GM12864 (cell line): ENCODE measurements around the gene GPAM.

ENCODE experiments used
- DNase-seq: peaks from one replicate; pipeline ENCODE4 v3.0.0-alpha.2; 2011; ENCODE audit warnings: low read depth
- H3K4me3 ChIP-seq: 2 replicates; pipeline ENCODE4 v1.5.1; 2011; ENCODE audit warnings: mild to moderate bottlenecking, low read depth, low read length, control low read depth
- TF ChIP-seq, protein P1 (sequence below): IDR thresholded peaks from 2 replicates; pipeline ENCODE4 v1.5.1; 2011; ENCODE audit warnings: low read depth, mild to moderate bottlenecking, moderate library complexity, low read length, control low read depth, inconsistent platforms; ENCODE audit errors: missing control alignments

GPAM gene

DNA sequence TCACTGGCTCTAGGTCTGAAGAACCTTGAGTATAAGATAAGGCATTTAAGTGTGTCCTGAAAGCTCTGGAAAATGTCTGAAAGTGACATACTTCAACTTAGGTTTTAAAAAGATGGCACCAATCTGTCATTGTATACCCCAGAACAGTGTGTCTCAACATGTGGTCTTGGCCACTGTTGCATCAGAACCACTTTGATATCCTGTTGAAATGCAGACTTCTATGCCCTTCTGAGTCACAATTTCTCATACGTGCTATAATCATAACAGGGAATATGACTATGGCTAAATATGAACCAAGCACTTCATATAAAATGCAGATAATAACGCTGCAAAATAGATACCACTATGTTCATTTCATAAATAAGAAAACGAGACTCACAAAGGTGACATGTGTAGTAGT is 38.0 kb upstream of the GPAM start:
- H3K4me3 ChIP-seq, result no peak overlapping the region
- no peak for DNase-seq
- TF ChIP-seq, protein P1, sequence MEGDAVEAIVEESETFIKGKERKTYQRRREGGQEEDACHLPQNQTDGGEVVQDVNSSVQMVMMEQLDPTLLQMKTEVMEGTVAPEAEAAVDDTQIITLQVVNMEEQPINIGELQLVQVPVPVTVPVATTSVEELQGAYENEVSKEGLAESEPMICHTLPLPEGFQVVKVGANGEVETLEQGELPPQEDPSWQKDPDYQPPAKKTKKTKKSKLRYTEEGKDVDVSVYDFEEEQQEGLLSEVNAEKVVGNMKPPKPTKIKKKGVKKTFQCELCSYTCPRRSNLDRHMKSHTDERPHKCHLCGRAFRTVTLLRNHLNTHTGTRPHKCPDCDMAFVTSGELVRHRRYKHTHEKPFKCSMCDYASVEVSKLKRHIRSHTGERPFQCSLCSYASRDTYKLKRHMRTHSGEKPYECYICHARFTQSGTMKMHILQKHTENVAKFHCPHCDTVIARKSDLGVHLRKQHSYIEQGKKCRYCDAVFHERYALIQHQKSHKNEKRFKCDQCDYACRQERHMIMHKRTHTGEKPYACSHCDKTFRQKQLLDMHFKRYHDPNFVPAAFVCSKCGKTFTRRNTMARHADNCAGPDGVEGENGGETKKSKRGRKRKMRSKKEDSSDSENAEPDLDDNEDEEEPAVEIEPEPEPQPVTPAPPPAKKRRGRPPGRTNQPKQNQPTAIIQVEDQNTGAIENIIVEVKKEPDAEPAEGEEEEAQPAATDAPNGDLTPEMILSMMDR, result no peak

DNA sequence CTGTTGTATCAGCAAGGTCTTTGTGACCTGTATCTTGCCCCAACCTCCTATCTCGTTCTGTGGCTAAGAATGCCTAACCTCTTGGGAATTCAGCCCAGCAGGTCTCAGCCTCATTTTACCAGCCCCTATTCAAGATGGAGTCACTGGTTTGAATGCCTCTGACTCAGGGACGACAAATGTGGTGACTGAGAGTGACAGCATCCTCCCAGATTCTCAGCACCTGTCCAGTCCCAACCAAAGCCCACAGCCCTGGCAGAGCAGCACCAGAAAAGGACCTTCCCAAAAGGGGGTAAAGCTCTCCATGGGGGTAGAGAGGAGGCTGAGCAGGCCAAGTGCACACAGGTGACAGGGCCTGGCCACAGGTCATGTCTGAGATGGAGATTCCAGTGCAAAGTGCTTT is 35.4 kb upstream of the GPAM start:
- TF ChIP-seq, protein P1, result no peak
- DNase-seq, result no peak
- H3K4me3 ChIP-seq, result no peak overlapping the region

DNA sequence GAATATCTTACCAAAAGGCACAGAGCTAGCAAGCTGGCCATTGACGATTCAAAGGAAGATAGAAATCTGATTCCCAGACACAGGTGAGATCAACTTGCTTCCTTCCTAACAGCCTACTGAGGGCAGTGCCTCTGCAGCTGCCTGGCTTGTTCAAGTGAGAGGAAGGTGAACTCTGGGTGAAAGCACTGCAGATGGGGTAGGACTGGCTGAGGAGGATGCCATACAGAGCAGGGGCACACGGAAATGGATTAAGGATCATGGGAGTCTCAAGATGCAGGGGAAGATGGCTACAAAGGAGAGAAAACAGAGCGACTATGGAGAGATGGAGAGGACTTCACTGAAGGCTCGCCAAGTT is 34.4 kb upstream of the GPAM start:
- no peak for DNase-seq
- H3K4me3 ChIP-seq, result no peak overlapping the region
- TF ChIP-seq, protein P1, result no peak

DNA sequence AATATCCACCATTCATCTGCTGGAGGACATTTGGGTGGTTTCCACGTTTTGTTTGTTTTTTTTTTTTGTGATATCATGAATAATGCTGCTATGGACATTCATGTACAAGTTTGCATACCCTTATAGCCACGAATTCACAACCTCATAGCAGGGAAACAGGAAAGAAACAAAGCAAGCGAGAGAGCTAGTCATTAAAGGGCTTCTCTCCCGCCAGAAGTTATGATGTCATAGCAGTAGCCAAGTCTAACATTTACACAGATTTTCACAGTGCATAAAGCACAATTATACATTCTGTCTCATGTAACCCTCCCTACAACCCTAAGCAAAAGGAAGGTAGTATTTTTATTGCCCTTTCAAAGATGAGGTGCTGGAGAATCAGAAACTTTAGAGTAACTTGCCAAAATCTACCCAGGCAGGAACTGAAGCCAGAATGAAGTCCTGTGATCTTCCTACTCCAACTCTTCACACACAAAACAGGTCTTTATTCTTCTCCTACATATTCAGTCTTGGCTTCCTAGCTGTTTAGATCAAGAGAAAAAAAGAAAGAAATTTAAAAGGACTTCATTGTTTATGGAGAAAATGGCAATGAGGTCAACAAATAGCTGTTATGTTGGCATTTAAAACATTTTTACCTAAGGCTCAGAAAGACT is 33.9 kb upstream of the GPAM start:
- TF ChIP-seq, protein P1, result no peak
- no peak overlapping the region for H3K4me3 ChIP-seq
- DNase-seq, result no peak

DNA sequence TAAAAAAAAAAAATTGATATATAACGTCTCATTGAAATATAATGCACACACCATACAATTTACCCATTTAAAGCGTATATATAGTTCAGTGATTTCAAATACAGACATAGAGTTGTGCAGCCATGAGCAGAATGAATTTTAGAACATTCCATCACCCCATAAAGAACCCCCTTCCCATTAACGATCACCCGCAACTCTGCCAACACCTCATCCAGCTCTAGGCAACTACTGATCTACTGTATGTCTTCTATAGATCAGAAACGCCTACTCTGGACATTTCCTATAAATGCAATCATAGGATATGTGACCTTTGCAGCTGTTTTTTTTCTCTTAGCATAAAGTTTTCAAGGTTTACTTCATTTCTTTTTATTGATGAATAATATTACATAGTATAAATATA is 33.4 kb upstream of the GPAM start:
- no peak for DNase-seq
- no peak overlapping the region for H3K4me3 ChIP-seq
- TF ChIP-seq, protein P1, result no peak

DNA sequence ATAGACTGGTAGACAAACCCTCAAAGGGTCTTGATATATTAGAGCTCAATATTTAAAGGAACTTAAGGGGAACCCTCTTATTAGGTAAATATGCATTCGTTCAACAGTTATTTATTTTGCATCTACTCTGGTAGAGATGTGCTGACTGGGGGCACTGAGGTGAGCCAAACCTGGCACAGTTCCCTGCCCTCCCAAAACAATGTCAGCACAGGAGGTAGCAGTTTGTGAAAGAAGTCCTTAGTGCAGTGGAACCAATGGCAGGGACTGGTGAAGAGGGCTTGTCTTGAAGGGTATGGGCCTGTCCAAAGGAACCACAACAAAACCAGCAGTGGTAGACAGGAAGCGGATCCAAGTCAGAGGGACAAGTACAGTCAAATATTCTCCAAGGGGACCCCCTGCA is 32.6 kb upstream of the GPAM start:
- DNase-seq, result no peak
- no peak overlapping the region for H3K4me3 ChIP-seq
- TF ChIP-seq, protein P1, result no peak

DNA sequence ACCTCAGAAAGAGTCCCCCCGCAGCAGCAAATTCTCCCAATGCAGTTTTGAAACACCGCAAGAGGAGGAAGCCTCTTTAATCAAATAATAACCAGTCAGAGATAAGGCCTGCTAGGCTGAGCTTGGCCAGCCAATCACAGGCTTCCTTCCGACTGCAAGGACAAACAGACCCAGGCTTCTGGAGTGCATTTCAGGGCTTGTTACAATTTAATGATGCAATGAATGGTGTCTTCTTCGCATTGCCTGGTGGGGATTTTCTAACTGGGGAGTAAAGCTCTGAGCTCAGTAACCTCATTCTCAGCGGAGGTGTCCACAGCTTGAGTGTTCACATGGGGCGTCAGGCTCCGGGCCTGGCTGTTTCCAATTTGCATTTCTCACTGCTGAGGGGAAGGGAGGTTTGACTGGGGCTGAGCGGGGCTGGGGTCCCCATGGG is 31.8 kb upstream of the GPAM start:
- H3K4me3 ChIP-seq, result no peak overlapping the region

More for the DNA sequence above, 31.8 kb upstream of the GPAM start:
- no peak for DNase-seq
- TF ChIP-seq, protein P1, result no peak
